Sigmoid colon (tissue), 4 donors: ENCODE results near the gene HNF1B.

ENCODE experiments used
- CTCF ChIP-seq, 4 experiments: fragments of 450-650 bp in 3 of 4; fragments of 200-600 bp in 1 of 4; IDR thresholded peaks; one replicate each; pipeline ENCODE4 v1.5.1; 2016 to 2019; ENCODE audit warnings: antibody characterized with exemption in 4 of 4, mild to moderate bottlenecking in 3 of 4, moderate library complexity in 2 of 4
- POLR2AphosphoS5 ChIP-seq, 4 donors: sonication (generic); formaldehyde crosslinking; IDR thresholded peaks; one replicate each; pipeline ENCODE4 v1.6.1; 2017; ENCODE audit warnings: antibody characterized with exemption in 4 of 4

GRCh38 chr17:37754363-37754762 lies 9.5 kb upstream of the HNF1B start:
- TF ChIP-seq CTCF (IDR thresholded peaks at IDR 0.05) = no peak
- TF ChIP-seq POLR2AphosphoS5 (IDR thresholded peaks at IDR 0.05) = no peak
